DLD1 (cell line): ENCODE measurements around the gene MZB1.
"Not testable (repeated sequence)": the region's sequence is repeated elsewhere in the genome, so short reads cannot be mapped to it uniquely, and the experiment has no call there.

Experiments used
- in situ Hi-C: cut with HindIII; loops from 2 replicates; pipeline ENCODE4 v1.10.0; 2017; ENCODE audit warnings: low sequenced_read_pairs

Gene MZB1

DNA sequence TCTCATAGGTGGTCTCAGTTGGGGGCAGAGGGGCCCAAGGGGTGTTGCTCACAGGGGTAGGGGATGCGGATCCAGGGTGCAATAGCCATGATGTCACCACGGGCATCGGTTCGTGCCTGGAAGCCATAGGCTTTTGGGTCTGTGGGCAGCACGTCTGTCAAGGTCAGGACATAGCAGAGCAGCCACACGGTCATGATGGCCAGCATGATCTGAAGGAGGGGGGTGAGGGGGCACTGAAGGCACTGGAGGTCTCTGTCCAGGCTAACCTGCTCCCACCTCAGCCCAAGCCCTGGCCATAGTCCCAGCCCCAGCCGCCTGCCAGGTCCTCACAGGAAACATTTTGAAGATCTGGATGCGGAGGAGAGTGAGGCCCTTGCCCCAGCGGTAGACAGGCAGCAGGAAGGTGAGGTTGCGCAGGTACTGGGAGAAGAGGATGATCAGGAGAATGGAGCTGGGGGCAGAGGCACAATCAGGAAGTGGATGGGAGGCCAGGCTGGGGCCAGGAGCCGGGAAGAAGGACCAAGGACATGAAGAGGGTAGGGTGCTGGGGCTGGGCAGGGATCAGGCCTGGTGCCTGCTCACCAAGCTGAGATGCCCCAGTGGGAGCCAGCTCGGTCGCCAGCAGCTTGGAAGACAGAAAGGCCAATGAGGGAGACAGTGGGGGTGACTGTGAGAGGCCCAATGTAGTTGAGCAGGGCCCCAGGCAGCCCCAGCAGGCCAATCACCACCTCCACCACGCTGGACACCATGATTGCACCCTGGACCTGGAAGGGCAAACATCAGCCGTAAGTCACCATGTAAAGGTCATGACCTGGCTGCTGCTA lies 9.9 kb downstream of the MZB1 start:
- in situ Hi-C loops: no loop called here

DNA sequence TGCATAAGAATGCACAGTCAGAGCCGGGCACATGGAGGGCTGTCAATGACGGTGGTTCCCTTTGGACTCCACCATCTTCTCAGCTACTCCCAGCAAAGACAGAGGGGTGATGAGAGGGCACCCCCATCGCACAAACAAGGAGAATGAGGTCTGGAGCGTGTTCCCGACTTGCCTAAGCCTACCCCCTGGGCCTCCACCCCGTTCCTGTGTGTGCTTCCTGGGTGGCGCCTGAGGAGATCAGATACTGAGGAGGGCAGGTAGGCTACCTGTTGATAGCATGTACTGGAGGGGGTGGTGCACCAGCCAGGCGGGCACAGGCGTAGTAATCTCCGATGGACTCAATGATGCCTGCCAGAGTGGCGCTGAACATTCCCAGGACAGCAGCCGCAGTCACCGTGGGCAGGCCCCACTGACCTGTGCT lies 10.8 kb downstream of the MZB1 start:
- in situ Hi-C loops: no loop called here

DNA sequence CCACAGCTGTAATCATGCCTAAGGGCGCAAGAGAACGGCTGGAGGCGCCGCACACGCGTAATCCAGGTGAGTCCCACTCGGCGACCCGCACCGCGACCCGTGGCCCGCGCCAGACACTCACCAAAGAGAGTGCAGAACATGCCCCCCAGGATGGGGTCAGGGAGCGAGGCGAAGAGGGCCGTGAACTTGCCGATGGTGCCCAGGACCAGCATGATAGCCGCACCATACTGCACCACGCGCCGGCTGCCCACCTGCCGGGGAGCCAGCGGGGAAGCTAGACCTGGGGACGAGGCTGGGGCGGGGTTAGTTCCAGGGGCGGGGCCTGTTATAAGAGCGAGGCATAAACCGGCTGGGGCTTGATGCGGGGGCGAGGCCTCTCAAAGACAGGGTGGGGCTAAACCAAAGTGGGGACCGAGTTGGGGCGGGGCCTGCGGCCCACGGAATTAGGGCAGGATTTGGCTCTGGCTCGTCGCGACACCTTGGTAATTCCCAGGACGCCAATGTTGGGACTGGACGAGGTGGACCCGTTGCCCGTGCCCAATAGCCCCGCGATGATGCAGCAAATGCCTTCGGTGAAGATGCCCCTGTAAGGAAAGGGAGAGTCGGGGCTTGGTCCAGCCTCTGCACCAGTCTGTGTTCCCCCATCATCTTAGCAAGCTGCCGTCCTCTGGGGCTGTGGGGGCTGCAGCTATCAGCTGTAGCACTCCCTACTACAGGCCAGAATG lies 11.4 kb downstream of the MZB1 start:
- in situ Hi-C loops: no loop called here

DNA sequence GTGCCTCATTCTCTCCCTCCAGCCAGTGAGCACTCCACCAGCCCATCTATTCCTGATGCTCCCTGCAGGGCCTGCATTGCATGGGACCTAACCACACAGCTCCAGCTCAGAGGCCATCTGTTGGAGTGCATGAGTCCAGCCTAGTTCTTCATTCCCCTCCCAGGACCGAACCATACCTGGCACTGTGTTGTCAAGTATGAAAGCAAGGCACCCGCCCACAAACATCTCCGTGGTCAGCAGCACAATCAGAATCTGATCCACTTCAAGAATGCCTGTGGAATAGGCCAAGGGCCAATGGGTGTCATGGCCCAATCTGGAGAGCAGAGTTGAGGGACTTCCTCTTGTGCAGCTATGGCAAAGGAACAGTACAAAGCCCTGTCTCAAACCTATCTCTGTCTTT lies 12.5 kb downstream of the MZB1 start:
- in situ Hi-C loops: no loop called here

DNA sequence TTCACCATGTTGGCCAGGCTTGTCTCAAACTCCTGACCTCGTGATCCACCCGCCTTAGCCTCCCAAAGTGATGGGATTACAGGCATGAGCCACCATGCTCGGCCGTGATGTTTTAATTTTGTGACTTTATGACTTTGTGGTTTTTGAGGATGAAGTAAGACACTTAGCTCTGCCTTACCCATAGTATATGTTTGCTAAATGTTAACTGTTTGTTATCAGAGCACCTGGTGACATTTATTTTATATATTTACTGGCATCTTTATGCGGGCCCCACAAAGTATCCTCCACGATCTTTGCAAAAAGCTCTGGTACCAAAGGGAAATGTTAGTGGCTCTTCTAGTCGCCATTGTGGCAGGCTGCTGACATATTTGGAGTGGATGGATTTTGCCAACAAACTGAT lies 13.3 kb downstream of the MZB1 start:
- in situ Hi-C loops: no loop called here

GRCh38 chr5:139374909-139375308 lies 14.8 kb downstream of the MZB1 start:
- in situ Hi-C loops: no loop called here

DNA sequence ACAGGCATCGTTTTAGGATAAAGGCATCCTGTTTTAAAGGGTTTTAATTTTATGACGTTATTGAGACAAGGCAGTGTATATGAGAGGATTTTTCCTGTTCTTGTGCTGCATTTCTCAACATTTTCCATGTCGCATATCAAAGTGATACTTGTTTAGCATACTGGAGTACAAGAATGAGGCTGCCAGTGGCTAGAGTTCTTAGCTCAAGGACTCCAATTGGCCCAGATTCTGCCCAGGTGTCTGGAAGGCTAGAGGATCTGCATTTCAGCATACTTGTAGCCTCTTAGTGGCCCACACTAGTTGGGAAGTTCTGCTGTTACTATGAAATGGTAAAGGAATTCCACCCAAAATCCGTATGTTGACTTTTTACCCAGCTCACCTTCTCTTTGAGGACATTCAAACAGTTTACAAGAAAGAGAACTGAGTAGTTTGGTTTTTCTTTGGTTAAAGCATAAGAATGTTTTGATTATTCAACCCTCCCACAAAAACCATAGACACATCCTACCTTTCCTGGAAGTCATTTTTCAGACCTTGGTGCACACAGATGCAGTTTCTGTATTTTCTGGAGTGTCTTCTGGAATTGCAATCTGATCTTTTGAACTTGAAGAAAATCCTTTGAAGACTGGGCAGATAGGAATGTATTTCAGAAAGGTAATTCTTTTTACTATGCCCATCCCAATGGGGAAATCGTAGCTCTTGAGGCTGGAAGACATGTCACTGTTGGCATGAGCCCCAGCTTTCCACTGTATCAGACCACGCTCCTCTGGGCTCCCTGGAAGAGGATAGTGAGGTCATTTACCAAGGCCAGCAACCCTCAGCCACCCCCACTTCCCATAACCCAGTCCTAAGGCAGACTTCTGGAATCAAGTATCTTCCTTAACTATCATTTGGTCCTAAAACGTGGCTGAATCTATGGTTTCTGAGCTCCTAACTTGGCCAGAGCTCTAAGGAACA lies 18.0 kb downstream of the MZB1 start:
- in situ Hi-C loops: no loop called here

- in situ Hi-C loops: no loop called here
These were observed 20.5 kb downstream of the MZB1 start for GRCh38 chr5:139369181-139369580.

DNA sequence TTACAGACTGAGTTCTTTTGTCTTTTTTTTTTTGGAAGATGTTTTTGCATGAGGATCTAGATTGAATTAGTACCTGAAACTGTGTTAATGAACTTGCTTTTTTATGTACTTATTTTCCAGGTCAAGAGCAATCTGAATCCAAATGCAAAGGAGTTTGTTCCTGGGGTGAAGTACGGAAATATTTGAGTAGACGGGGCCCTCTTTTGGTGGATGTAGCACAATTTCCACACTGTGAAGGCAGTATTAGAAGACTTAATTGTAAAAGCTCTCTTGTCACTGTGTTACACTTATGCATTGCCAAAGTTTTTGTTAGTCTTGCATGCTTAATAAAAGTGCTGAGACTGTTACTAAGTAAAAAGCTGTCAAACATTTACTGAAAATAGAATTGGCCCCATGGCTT lies 21.1 kb downstream of the MZB1 start:
- in situ Hi-C loops: no loop called here

DNA sequence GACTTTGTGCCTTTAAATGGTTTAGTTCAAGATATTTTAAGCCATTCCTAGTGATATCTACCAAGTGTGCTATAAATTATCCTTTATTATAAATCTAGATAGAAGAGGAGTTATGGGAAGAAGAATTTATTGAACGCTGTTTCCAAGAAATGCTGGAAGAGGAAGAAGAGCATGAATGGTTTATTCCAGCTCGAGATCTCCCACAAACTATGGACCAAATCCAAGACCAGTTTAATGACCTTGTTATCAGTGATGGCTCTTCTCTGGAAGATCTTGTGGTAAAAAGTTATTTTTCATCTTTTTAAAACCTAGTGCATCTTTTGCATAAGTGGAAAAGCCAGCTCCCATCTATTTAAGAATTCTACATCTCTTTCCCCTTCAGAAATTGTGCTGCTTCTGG lies 25.2 kb downstream of the MZB1 start:
- in situ Hi-C loops: no loop called here

GRCh38 chr5:139363937-139364336 lies 25.8 kb downstream of the MZB1 start:
- in situ Hi-C loops: no loop called here

- in situ Hi-C loops: no loop called here
These were observed 27.8 kb downstream of the MZB1 start for GRCh38 chr5:139361835-139362429.

DNA sequence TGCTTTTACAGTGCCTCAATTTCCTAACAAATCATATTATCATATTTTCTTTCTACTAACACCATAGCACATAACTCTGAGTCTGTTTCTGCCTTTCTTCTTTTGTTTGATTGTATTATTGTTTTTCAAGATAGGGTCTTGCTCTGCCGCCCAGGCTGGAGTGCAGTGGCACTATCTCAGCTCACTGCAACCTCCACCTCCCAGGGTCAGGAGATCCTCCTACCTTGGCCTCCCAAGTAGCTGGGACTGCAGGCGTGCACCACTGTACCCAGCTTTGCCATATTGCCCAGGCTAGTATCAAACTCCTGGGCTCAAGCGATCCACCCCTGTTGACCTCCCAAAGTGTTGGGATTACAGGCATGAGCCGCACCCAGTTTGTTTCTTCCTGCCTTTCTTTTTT lies 29.3 kb downstream of the MZB1 start:
- in situ Hi-C loops: no loop called here

GRCh38 chr5:139358064-139358463 lies 31.6 kb downstream of the MZB1 start:
- in situ Hi-C loops: no loop called here

DNA sequence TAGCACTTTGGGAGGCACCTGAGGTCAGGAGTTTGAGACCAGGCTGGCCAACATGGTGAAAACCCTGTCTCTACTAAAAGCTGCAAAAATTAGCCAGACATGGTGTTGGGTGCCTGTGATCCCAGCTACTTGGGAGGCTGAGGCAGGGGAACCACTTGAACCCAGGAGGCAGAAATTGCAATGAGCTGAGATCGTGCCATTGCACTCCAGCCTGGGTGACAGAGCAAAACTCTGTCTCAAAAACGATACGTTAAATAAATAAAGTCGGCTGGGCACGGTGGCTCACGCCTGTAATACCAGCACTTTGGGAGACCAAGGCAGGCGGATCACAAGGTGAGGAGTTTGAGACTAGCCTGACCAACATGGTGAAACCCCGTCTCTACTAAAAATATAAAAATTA lies 33.8 kb downstream of the MZB1 start:
- in situ Hi-C loops: not testable (repeated sequence)

DNA sequence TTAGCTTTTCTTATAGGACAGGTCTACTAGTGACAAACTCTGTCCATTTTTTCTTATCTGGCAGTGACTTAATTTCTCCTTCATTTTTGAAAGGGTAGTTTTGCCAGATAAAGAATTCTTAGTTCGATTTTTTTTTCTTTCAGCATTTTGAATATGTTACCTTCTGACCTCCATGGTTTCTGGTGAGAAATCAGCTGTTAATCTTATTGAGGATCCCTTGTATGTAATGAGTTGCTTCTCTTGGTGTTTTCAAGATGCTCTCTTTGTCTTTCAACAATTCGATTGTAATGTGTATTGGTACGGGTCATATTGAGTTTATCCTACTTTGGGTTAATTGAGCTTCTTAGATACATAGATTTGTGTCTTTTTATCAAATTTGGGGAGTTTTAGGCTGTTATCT lies 35.5 kb downstream of the MZB1 start:
- in situ Hi-C loops: no loop called here

- in situ Hi-C loops: not testable (repeated sequence)
These were observed 41.9 kb downstream of the MZB1 start for GRCh38 chr5:139347863-139348262.

- in situ Hi-C loops: not testable (repeated sequence)
These were observed 44.3 kb downstream of the MZB1 start for GRCh38 chr5:139345442-139345841.

DNA sequence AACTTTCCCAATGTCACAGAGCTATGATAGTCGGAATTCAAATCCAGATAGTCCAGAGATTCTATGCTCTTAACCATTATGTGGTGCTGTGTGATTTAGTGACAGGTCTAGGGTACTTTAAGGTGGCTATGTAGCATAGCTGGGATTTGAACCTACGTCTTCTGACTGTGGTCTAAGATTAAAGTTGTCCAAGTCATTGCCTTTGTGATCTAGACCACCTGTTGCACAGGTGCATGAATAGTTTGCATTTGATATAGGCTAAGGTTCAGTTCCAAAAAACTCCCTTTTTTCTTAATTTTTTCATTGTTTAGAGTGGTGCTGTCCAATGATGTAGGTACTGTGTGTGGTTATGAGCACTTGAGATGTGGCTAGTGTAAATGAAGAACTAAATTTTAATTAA lies 45.5 kb downstream of the MZB1 start:
- in situ Hi-C loops: no loop called here

GRCh38 chr5:139343476-139343875 lies 46.2 kb downstream of the MZB1 start:
- in situ Hi-C loops: no loop called here

DNA sequence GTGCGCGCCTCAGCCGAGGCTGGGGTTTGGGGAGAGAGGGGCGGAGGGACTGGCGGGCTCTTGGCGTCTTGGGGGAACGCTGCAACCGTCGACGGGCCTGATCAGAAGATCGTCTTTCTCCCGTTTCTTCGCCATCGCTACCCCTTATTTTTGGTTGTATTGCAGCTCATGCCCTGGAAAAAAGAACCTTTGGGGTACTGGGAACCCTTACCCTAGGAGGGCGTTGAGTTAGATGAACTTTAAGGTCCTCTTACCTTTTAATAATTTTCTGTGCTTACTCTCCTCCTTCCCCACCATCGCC lies 47.3 kb downstream of the MZB1 start:
- in situ Hi-C loops: no loop called here
